Peyer's patch (tissue), 4 donors: ENCODE measurements around the gene MTARC2. TPM values are rescaled to one million over a fixed set of nuclear protein-coding genes. Genes with fewer than 3 reads are reported as not detected.

ENCODE experiments used
- DNase-seq, 3 donors: peaks; one replicate each; pipeline ENCODE4 v3.0.0-alpha.2; 2017 to 2019
- H3K27ac ChIP-seq, 4 donors: fragments of 200-600 bp; sonication (generic); one replicate each; pipeline ENCODE4 v1.5.1; 2016 to 2019
- H3K27me3 ChIP-seq, 2 donors: fragments of 200-600 bp; sonication (generic); one replicate each; pipeline ENCODE4 v1.5.1; 2019
- H3K36me3 ChIP-seq, 3 donors: fragments of 200-600 bp; sonication (generic); one replicate each; pipeline ENCODE4 v1.5.1; 2016 to 2019
- H3K4me1 ChIP-seq, 4 donors: fragments of 200-600 bp; sonication (generic); one replicate each; pipeline ENCODE4 v1.5.1; 2016 to 2019
- H3K4me3 ChIP-seq, 4 donors: fragments of 200-600 bp; sonication (generic); 1 replicate in 3 of 4; 2 replicates in 1 of 4; pipeline ENCODE4 v1.5.1; 2016 to 2019; ENCODE audit warnings: mild to moderate bottlenecking in 1 of 4
- H3K9me3 ChIP-seq, 4 donors: fragments of 200-600 bp; sonication (generic); one replicate each; pipeline ENCODE4 v1.5.1; 2016 to 2019; ENCODE audit warnings: mild to moderate bottlenecking in 1 of 4
- POLR2A ChIP-seq, 2 donors: fragments of 450-650 bp; IDR thresholded peaks; one replicate each; pipeline ENCODE4 v1.5.1; 2017; ENCODE audit warnings: antibody characterized with exemption in 2 of 2, mild to moderate bottlenecking in 2 of 2, moderate library complexity in 2 of 2
- total RNA-seq, 4 donors: library from RNA; depleted of rRNA; stranded (reverse); fragments of >200 nt; gene quantifications; one replicate each; pipeline ENCODE4 v1.1.0, GENCODE V29; 2016
- TF ChIP-seq, protein P1 (sequence below), 6 experiments: fragments of 450-650 bp in 4 of 6; fragments of 200-600 bp in 2 of 6; sonication (generic) in 1 of 6; IDR thresholded peaks; one replicate each; pipeline ENCODE4 v1.5.1; 2017 to 2019; ENCODE audit warnings: antibody characterized with exemption in 6 of 6, mild to moderate bottlenecking in 3 of 6, moderate library complexity in 1 of 6

The MTARC2 gene
- total RNA-seq, 4 donors from 2014 or later: 47.9 to 96.0 (median 91.1) TPM

DNA sequence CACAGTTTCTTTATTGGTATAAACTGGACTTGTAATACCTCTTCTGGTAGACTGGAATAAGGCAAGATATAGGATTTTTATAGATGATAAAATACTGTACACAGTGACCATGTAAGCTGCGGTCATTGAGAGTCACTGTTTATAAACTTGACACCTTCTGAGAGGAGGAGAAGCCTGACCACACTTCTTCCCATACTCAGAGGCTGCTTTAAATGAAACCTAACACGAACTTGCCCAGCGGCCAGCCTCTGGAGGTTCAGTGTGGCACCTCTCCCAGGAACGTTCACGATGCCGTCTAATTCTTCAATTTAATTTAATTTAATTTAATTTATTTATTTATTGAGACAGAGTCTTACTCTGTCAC lies 61.0 kb downstream of the MTARC2 start:
- TF ChIP-seq, protein P1, sequence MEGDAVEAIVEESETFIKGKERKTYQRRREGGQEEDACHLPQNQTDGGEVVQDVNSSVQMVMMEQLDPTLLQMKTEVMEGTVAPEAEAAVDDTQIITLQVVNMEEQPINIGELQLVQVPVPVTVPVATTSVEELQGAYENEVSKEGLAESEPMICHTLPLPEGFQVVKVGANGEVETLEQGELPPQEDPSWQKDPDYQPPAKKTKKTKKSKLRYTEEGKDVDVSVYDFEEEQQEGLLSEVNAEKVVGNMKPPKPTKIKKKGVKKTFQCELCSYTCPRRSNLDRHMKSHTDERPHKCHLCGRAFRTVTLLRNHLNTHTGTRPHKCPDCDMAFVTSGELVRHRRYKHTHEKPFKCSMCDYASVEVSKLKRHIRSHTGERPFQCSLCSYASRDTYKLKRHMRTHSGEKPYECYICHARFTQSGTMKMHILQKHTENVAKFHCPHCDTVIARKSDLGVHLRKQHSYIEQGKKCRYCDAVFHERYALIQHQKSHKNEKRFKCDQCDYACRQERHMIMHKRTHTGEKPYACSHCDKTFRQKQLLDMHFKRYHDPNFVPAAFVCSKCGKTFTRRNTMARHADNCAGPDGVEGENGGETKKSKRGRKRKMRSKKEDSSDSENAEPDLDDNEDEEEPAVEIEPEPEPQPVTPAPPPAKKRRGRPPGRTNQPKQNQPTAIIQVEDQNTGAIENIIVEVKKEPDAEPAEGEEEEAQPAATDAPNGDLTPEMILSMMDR (IDR thresholded peaks at IDR 0.05): no peak
- TF ChIP-seq POLR2A (IDR thresholded peaks at IDR 0.05): no peak
- no peak for DNase-seq
- no peak overlapping the region for H3K27ac ChIP-seq
- H3K4me3 ChIP-seq: no peak overlapping the region
- H3K36me3 ChIP-seq: no peaks in the 10 kb centered on the region
- H3K4me1 ChIP-seq: no peaks in the 10 kb centered on the region
- H3K9me3 ChIP-seq: no peaks in the 10 kb centered on the region
- no peaks in the 10 kb centered on the region for H3K27me3 ChIP-seq

GRCh38 chr1:220809704-220810103 lies 61.6 kb downstream of the MTARC2 start:
- H3K4me1 ChIP-seq: no peaks in the 10 kb centered on the region
- TF ChIP-seq POLR2A (IDR thresholded peaks at IDR 0.05): no peak
- TF ChIP-seq, protein P1 (IDR thresholded peaks at IDR 0.05): no peak
- DNase-seq: no peak
- H3K9me3 ChIP-seq: no peaks in the 10 kb centered on the region
- no peak overlapping the region for H3K27ac ChIP-seq
- H3K36me3 ChIP-seq: no peaks in the 10 kb centered on the region
- H3K27me3 ChIP-seq: no peaks in the 10 kb centered on the region
- H3K4me3 ChIP-seq: no peak overlapping the region

- no peaks in the 10 kb centered on the region for H3K27me3 ChIP-seq
- H3K36me3 ChIP-seq: no peaks in the 10 kb centered on the region
- H3K9me3 ChIP-seq: no peaks in the 10 kb centered on the region
- TF ChIP-seq, protein P1 (IDR thresholded peaks at IDR 0.05): peak; percentile 50 to 86 (median 70)
- TF ChIP-seq POLR2A (IDR thresholded peaks at IDR 0.05): no peak
- DNase-seq: peak; percentile 65 to 88 (median 72)
- H3K27ac ChIP-seq: no peak overlapping the region
- H3K4me1 ChIP-seq: no peaks in the 10 kb centered on the region
- peak overlapping the region in 2 of 4 donors; percentile 12 to 32 for H3K4me3 ChIP-seq
Observed at GRCh38 chr1:220810179-220810653, 62.1 kb downstream of the MTARC2 start.

GRCh38 chr1:220810963-220811362 lies 62.8 kb downstream of the MTARC2 start:
- H3K4me1 ChIP-seq: no peaks in the 10 kb centered on the region

GRCh38 chr1:220811695-220812094 lies 63.6 kb downstream of the MTARC2 start:
- H3K27me3 ChIP-seq: no peaks in the 10 kb centered on the region
- TF ChIP-seq POLR2A (IDR thresholded peaks at IDR 0.05): no peak
- TF ChIP-seq, protein P1 (IDR thresholded peaks at IDR 0.05): no peak
- no peak overlapping the region for H3K27ac ChIP-seq
- no peak for DNase-seq
- H3K4me1 ChIP-seq: no peaks in the 10 kb centered on the region
- H3K9me3 ChIP-seq: no peaks in the 10 kb centered on the region
- H3K36me3 ChIP-seq: no peaks in the 10 kb centered on the region
- no peak overlapping the region for H3K4me3 ChIP-seq

More at GRCh38 chr1:220810963-220811362, 62.8 kb downstream of the MTARC2 start:
- no peak overlapping the region for H3K27ac ChIP-seq
- no peak for DNase-seq
- TF ChIP-seq, protein P1 (IDR thresholded peaks at IDR 0.05): no peak
- TF ChIP-seq POLR2A (IDR thresholded peaks at IDR 0.05): no peak
- H3K9me3 ChIP-seq: no peaks in the 10 kb centered on the region
- H3K4me3 ChIP-seq: no peak overlapping the region
- no peaks in the 10 kb centered on the region for H3K36me3 ChIP-seq
- H3K27me3 ChIP-seq: no peaks in the 10 kb centered on the region

GRCh38 chr1:220812308-220812707 lies 64.2 kb downstream of the MTARC2 start:
- TF ChIP-seq POLR2A (IDR thresholded peaks at IDR 0.05): no peak
- TF ChIP-seq, protein P1 (IDR thresholded peaks at IDR 0.05): no peak
- no peaks in the 10 kb centered on the region for H3K9me3 ChIP-seq
- no peaks in the 10 kb centered on the region for H3K36me3 ChIP-seq
- no peaks in the 10 kb centered on the region for H3K27me3 ChIP-seq
- H3K27ac ChIP-seq: no peak overlapping the region
- no peak overlapping the region for H3K4me3 ChIP-seq
- DNase-seq: no peak
- H3K4me1 ChIP-seq: no peaks in the 10 kb centered on the region
